ENCODE data around the gene IMMT. TPM values are rescaled to one million over a fixed set of nuclear protein-coding genes. Genes with fewer than 3 reads are reported as not detected.

The IMMT gene
- polyA plus RNA-seq, 1 donor (not counting 4 experiments of a cell fraction or from before 2014, with no cell fraction given), result 91.5 TPM

DNA sequence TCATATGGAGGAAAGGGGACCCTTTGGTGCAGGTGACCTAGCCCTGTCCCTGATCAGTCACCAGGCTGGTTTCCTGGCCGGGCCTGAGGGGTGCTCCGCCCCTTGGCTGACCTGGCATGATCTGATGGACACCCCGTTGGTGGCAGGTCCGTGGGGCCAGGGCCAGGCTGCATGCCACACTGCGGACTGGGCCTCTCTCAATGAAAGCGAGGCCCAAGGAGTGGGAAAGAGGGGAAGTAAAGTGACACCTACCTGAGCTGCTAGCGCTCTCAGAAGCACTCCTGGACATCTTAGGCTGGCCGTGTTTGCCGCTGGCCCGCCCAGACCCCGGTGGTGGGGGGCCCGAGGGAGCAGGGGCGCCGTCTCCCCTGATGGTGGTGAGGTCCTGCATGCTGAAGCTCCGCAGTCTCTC lies 37.1 kb upstream of the IMMT start:
- DNase-seq (ENCODE audit: low read depth, low spot score), result no peak
- dilution Hi-C loops (cut with MboI; ENCODE audit: extremely low pct_ligation_motif_present, low sequenced_read_pairs), result no loop called here
- no peak overlapping the region for H3K27ac ChIP-seq (ENCODE audit: control insufficient read depth, insufficient read depth, low read length)

DNA sequence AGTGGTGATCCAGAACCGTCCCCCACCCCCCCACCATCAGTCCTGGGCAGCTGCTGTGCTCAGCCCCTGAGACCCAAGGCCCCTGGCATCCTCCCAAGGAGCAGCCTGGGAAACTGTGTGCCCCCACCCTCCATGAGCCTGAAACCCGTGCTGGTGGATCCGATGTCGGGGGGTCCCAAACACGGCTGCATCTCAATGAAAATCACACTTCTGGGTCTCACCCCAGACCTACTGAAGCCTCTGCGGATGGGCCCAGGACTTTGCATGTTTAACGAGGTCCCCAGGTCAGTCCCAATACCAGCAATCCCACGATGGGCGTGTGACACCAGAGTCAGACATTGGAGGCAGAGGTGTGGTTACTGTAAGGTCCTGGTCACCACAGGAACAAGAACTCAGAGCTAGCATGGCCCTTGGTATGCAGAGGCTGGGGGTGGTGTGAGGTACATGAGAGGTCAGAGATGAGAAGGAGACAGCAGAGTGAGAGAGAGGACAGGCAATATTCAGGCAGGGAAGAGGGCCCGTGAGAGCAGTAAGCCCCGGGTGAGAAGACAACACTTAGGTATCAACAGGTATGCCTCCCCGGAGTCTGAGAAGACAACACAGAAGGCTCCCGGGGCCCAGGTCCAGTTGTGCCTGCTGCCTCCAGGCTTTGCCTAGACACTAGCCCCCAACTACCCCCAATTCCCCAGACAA lies 36.6 kb upstream of the IMMT start:
- H3K9me1 ChIP-seq (ENCODE audit: control insufficient read depth, extremely low read depth, insufficient read depth, low read length), result no peaks in the 10 kb centered on the region
- H3K4me1 ChIP-seq (ENCODE audit: control insufficient read depth, extremely low read depth, insufficient read depth, low read length), result peaks cover 13% of the 10 kb centered on the region
- no peak for DNase-seq (ENCODE audit: low read depth, low spot score)
- no peak overlapping the region for H2AFZ ChIP-seq (ENCODE audit: control insufficient read depth, low read length)
- TF ChIP-seq EZH2 (IDR thresholded peaks at IDR 0.05; ENCODE audit: low read length), result no peak
- TF ChIP-seq, protein P1, sequence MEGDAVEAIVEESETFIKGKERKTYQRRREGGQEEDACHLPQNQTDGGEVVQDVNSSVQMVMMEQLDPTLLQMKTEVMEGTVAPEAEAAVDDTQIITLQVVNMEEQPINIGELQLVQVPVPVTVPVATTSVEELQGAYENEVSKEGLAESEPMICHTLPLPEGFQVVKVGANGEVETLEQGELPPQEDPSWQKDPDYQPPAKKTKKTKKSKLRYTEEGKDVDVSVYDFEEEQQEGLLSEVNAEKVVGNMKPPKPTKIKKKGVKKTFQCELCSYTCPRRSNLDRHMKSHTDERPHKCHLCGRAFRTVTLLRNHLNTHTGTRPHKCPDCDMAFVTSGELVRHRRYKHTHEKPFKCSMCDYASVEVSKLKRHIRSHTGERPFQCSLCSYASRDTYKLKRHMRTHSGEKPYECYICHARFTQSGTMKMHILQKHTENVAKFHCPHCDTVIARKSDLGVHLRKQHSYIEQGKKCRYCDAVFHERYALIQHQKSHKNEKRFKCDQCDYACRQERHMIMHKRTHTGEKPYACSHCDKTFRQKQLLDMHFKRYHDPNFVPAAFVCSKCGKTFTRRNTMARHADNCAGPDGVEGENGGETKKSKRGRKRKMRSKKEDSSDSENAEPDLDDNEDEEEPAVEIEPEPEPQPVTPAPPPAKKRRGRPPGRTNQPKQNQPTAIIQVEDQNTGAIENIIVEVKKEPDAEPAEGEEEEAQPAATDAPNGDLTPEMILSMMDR (optimal IDR thresholded peaks at IDR 0.05 in 1 of 3, IDR thresholded peaks at IDR 0.05 in 1 of 3, conservative IDR thresholded peaks at IDR 0.05 in 1 of 3; ENCODE audit: extremely low read depth in 1 of 3, insufficient read depth in 2 of 3, low read length in 3 of 3), result no peak
- no peaks in the 10 kb centered on the region for H3K79me2 ChIP-seq (ENCODE audit: control insufficient read depth, insufficient read depth, low read length)
- no peak overlapping the region for H3K4me3 ChIP-seq (ENCODE audit: control insufficient read depth in 2 of 3, extremely low read depth in 1 of 3, insufficient read depth in 2 of 3, low read depth in 1 of 3, low read length in 3 of 3)
- dilution Hi-C loops (cut with MboI; ENCODE audit: extremely low pct_ligation_motif_present, low sequenced_read_pairs), result no loop called here
- H3K36me3 ChIP-seq (ENCODE audit: control insufficient read depth in 2 of 2, extremely low read depth in 1 of 2, insufficient read depth in 2 of 2, low read length in 2 of 2), result no peaks in the 10 kb centered on the region
- H3K9me3 ChIP-seq (ENCODE audit: control insufficient read depth, low read depth, low read length), result no peaks in the 10 kb centered on the region
- no peak overlapping the region for H3K4me2 ChIP-seq (ENCODE audit: control insufficient read depth, extremely low read depth, insufficient read depth, low read depth, low read length)
- H3K27me3 ChIP-seq (ENCODE audit: control insufficient read depth, extremely low read depth, insufficient read depth, low read length), result no peaks in the 10 kb centered on the region
- no peaks in the 10 kb centered on the region for H4K20me1 ChIP-seq (ENCODE audit: control insufficient read depth, extremely low read depth, insufficient read depth, low read length)
- FAIRE-seq, result no peak
- H3K27ac ChIP-seq (ENCODE audit: control insufficient read depth, insufficient read depth, low read length), result no peak overlapping the region
- no peak overlapping the region for H3K9ac ChIP-seq (ENCODE audit: control insufficient read depth, extremely low read depth, insufficient read depth, low read length)

More for the DNA sequence above, 37.1 kb upstream of the IMMT start:
- H3K4me1 ChIP-seq (ENCODE audit: control insufficient read depth, extremely low read depth, insufficient read depth, low read length), result peaks cover 13% of the 10 kb centered on the region
- no peak for FAIRE-seq
- H3K9me1 ChIP-seq (ENCODE audit: control insufficient read depth, extremely low read depth, insufficient read depth, low read length), result no peaks in the 10 kb centered on the region
- no peaks in the 10 kb centered on the region for H3K79me2 ChIP-seq (ENCODE audit: control insufficient read depth, insufficient read depth, low read length)
- H3K4me3 ChIP-seq (ENCODE audit: control insufficient read depth in 2 of 3, extremely low read depth in 1 of 3, insufficient read depth in 2 of 3, low read depth in 1 of 3, low read length in 3 of 3), result no peak overlapping the region
- no peak overlapping the region for H3K9ac ChIP-seq (ENCODE audit: control insufficient read depth, extremely low read depth, insufficient read depth, low read length)
- no peak overlapping the region for H3K4me2 ChIP-seq (ENCODE audit: control insufficient read depth, extremely low read depth, insufficient read depth, low read depth, low read length)
- H3K36me3 ChIP-seq (ENCODE audit: control insufficient read depth in 2 of 2, extremely low read depth in 1 of 2, insufficient read depth in 2 of 2, low read length in 2 of 2), result no peaks in the 10 kb centered on the region
- no peaks in the 10 kb centered on the region for H3K27me3 ChIP-seq (ENCODE audit: control insufficient read depth, extremely low read depth, insufficient read depth, low read length)
- no peaks in the 10 kb centered on the region for H3K9me3 ChIP-seq (ENCODE audit: control insufficient read depth, low read depth, low read length)
- no peak for TF ChIP-seq EZH2 (IDR thresholded peaks at IDR 0.05; ENCODE audit: low read length)
- TF ChIP-seq, protein P1 (optimal IDR thresholded peaks at IDR 0.05 in 1 of 3, IDR thresholded peaks at IDR 0.05 in 1 of 3, conservative IDR thresholded peaks at IDR 0.05 in 1 of 3; ENCODE audit: extremely low read depth in 1 of 3, insufficient read depth in 2 of 3, low read length in 3 of 3), result no peak
- H2AFZ ChIP-seq (ENCODE audit: control insufficient read depth, low read length), result no peak overlapping the region
- no peaks in the 10 kb centered on the region for H4K20me1 ChIP-seq (ENCODE audit: control insufficient read depth, extremely low read depth, insufficient read depth, low read length)
